ENCODE results near the gene JAZF1. TPM values are rescaled to one million over a fixed set of nuclear protein-coding genes. Genes with fewer than 3 reads are reported as not detected.

JAZF1 gene
- total and polyA plus RNA-seq, 2 of the 4 experiments (the other 2 are of a cell fraction), result 8.4 to 10.5 TPM

DNA sequence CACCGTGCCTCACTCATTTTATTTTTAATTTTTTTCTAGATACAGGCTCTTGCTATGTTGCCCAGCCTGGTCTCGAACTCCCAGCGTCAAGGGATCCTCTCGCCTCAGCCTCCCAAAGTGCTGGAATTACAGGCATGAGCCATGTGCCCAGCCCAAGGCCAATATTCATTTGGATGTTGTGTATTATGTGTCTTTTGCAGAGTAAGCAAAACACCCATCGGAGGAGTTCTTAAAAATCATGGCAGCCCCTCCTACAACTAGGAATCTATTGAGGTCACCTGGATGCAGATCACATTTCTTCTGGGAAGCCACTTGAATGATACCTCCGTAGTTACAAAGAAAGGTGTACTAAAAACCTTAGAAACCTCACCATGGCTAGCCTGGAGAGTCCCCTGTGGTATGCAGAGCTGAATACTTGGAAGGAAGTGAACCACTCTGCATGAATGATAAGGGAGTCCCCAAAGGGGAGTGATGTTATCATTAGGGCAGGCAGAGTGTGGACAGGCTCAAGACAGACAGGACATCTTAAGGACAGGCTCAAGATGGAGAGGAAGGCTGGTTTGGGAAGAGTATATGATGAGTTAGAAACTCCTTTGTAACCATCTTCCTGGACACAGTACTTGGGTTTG lies 254.9 kb downstream of the JAZF1 start:
- dilution Hi-C loops (cut with HindIII; ENCODE audit: low sequenced_read_pairs, unreplicated experiment) (no loop called here), in situ Hi-C loops (cut with MboI; ENCODE audit: low sequenced_read_pairs) (no loop called here), intact Hi-C loops (cut with micrococcal nuclease) (no loop called here)
- Histone ChIP-seq H2AFZ (replicated peaks; ENCODE audit: low read length, poor library complexity) (no peak overlapping the region), H3K4me3 (ENCODE audit: insufficient read depth, low read depth, low read length) (no peak overlapping the region), H3K9me1 (ENCODE audit: insufficient read depth, low read length) (peaks cover 10% of the 10 kb centered on the region), H3K9me3 (ENCODE audit: control insufficient read depth, insufficient read depth, low read length) (no peaks in the 10 kb centered on the region), H4K8ac (ENCODE audit: low read depth in 2 of 2, low read length in 2 of 2) (no peak overlapping the region), H3K36me3 (ENCODE audit: control insufficient read depth, insufficient read depth, low read length) (no peaks in the 10 kb centered on the region), H4K91ac (ENCODE audit: insufficient read depth, low read depth, low read length) (no peak overlapping the region), H4K5ac (ENCODE audit: low read depth, low read length) (no peak overlapping the region), H2AK9ac (replicated peaks; ENCODE audit: low read depth, low read length, poor library complexity) (no peak overlapping the region), H4K20me1 (ENCODE audit: insufficient read depth, low read length) (peaks cover 7% of the 10 kb centered on the region; the same call in 1 of the 2 replicates), H3K9ac (ENCODE audit: low read depth, low read length) (no peak overlapping the region), H2AK5ac (ENCODE audit: low read depth, low read length) (no peak overlapping the region), H3K14ac (replicated peaks; ENCODE audit: low read depth, low read length) (no peak overlapping the region), H3K56ac (ENCODE audit: extremely low read depth, insufficient read depth, low read length) (no peak overlapping the region), H3K18ac (ENCODE audit: low read depth, low read length) (no peak overlapping the region), H3K27ac (ENCODE audit: insufficient read depth, low read length) (no peak overlapping the region), H3K4ac (ENCODE audit: low read depth, low read length) (no peak overlapping the region), H3K27me3 (ENCODE audit: control insufficient read depth, insufficient read depth, low read length) (no peaks in the 10 kb centered on the region), H2BK120ac (ENCODE audit: low read depth, low read length) (no peak overlapping the region), H3K23ac (ENCODE audit: low read depth, low read length) (no peak overlapping the region), H3K4me2 (ENCODE audit: low read depth, low read length) (no peak overlapping the region), H3K4me1 (ENCODE audit: control insufficient read depth, insufficient read depth, low read length) (peaks cover 11% of the 10 kb centered on the region), H3K79me1 (ENCODE audit: low read depth in 1 of 2, low read length in 2 of 2) (peaks cover 14 to 22% of the 10 kb centered on the region in 2 experiments; a peak in 3 of 4 replicates), H2BK15ac (ENCODE audit: low read depth, low read length) (no peak overlapping the region), H2BK20ac (ENCODE audit: low read depth, low read length) (no peak overlapping the region), H2BK5ac (ENCODE audit: low read depth, low read length, poor library complexity, severe bottlenecking) (no peak overlapping the region)
- no TSS peak for BruUV-seq (replicated peaks)
- TF ChIP-seq MAZ (IDR thresholded peaks at IDR 0.05; ENCODE audit: borderline replicate concordance, low read depth, low read length), result no peak
- peak; percentile 67 for TF ChIP-seq MAFK (IDR thresholded peaks at IDR 0.05; ENCODE audit: low read depth, low read length)
- 100% methylated on average over 1 of the region's 6 CpGs; no CpG with 5 or more reads in 1 of the 2 experiments for WGBS, 2 experiments (ENCODE audit: extremely low coverage in 2 of 2, insufficient read length in 1 of 2)
- CTCF ChIA-PET, result no interaction called here
- ATAC-seq (ENCODE audit: low read depth) (no peak), DNase-seq (no peak)
- POLR2A ChIA-PET (ENCODE audit: unreplicated experiment), result no interaction called here

Measured in IMR-90 (cell line).